M059J (cell line): Measurements from ENCODE around the gene COL9A3. TPM values are rescaled to one million over a fixed set of nuclear protein-coding genes. Genes with fewer than 3 reads are reported as not detected.

Experiments
- DNase-seq: peaks from one replicate; pipeline ENCODE4 v3.0.0-alpha.2; 2012; ENCODE audit warnings: low read depth
- total RNA-seq: library from RNA; depleted of rRNA; stranded (reverse); fragments of >200 nt; shearing (Covaris generic); gene quantifications from 2 replicates; pipeline ENCODE4 v1.2.3, GENCODE V29; 2014

The COL9A3 gene
- total RNA-seq, 1 experiment from 2014 or later, result 0.17 TPM

DNA sequence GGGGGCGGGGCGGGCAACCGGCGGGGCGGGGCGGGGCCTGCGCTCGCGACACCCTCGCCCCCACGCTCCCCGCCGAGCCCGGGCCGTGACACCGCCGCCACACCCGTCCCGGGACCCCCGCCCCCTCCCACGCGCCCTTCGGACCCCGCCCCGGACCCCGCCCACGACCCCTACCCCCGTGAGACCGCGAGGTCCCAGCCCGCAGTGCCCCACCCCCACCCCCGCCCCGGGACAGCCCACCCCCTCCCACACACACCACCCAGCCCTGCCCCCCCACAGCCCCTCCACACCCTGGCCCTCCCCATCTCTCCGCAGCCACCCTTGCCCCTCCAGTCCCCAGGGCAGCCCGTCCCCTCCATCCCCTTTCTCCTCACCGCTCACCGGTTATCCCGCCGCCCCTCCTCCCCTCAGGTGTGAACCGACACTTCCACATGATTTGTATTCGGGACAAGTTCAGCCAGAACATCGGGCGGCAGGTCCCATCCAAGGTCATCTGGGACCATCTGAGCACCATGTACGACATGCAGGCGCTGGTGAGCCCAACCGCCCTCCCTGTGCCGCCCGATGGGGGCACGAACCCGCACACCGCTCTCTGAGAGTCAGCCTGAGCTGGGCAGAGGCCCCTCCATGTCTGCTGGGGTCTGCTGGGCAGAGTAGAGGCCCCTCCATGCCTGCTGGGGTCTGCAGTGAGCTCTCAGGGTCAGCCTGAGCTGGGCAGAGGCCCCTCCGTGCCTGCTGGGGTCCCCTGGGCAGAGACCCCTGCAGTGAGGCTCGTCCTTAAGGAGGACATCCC, 20.0 kb upstream of the COL9A3 start:
- DNase-seq, result no peak

DNA sequence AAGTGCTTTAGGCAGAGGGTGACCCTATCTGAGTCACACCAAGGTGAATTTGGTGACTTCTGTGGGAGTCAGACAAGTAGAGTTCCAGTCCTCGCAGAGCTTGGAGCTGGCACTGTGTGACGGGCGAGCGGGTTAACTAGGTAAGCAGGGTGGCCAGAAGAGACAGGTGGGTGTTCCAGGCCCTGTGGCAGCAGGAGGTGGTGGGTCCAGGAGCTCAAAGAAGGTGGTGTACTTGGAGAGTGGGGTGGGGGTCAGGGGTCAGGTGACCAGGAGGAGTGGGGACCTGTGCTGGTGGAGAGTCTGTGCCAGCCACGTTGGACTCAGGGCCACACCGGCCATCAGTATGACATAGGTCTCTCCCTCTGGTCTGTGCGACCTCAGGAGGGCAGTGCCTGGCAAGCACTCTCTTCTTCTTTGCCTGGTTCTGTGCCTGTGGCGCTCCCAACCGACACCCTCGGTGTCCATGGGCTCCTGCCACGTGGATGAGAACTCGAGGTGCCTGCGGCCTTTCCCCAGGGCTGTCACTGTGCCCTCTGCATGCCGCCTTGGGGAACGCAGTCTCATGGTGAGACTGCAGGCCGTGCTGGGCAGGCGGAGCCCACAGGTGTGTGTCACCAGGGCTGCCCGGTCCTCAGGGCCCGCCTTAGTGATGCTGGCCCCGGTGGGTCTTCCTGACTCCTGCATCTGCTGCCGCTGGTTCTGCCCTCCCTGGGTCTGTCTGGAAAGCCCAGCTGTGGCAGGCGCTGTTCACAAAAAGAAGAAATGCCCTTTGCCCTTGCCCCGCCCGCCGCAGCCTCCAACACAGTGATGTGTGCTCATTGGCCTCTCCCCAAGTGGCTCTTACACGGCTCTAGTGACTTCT, 18.9 kb upstream of the COL9A3 start:
- no peak for DNase-seq

DNA sequence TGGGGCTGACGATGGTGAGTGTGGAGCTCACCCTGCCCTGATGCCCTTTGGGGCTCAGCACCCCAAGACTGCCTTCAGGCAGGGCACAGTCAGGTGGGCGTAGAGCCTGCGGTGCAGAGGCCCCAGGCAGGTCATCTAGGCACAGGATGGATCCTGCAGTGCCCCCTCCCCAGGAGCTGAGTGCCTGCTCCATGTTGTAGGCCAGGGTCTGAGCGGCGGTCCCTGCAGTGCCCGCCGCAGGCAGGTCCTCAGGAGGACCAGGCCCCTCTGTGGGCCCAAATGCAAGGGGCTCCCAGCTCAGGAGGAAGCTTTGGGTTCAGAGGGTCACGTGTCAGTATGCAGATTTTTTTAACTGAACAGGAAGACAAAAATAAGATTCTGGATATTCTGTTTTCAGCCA, 17.8 kb upstream of the COL9A3 start:
- no peak for DNase-seq

DNA sequence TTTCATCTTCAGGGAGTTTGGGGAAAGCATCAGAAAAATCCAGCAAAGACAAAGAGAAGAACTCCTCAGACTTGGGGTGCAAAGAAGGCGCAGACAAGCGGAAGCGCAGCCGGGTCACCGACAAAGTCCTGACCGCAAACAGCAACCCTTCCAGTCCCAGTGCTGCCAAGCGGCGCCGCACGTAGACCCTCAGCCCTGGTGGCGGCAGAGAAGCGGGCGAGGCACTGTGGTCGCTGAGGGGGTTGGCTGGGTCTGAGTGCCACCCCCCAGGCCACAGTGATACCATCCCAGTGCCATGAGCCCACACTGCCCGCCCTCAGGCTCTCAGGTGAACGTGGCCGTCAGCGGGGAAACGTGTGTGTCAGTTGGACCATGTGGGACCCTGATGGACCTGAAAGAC, 17.4 kb upstream of the COL9A3 start:
- no peak for DNase-seq

DNA sequence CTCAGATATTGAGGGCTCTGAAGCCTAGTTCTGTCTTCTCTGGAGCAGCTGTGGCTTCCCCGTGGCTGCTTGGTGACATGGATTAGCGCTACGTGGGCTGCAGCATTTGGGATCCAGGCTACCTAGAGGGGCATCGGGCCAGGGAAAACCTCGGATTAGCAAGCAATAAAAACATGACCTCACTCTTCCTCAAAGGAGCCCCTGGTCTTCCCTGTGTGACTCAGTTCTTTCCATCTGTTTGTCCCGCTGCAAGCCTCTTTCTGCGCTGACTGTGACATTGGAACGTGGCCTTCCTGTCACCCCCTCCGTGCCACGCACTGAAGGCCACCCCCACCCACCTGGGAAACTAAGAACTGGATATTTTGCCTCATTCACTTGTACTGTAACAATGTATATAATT, 17.0 kb upstream of the COL9A3 start:
- no peak for DNase-seq

DNA sequence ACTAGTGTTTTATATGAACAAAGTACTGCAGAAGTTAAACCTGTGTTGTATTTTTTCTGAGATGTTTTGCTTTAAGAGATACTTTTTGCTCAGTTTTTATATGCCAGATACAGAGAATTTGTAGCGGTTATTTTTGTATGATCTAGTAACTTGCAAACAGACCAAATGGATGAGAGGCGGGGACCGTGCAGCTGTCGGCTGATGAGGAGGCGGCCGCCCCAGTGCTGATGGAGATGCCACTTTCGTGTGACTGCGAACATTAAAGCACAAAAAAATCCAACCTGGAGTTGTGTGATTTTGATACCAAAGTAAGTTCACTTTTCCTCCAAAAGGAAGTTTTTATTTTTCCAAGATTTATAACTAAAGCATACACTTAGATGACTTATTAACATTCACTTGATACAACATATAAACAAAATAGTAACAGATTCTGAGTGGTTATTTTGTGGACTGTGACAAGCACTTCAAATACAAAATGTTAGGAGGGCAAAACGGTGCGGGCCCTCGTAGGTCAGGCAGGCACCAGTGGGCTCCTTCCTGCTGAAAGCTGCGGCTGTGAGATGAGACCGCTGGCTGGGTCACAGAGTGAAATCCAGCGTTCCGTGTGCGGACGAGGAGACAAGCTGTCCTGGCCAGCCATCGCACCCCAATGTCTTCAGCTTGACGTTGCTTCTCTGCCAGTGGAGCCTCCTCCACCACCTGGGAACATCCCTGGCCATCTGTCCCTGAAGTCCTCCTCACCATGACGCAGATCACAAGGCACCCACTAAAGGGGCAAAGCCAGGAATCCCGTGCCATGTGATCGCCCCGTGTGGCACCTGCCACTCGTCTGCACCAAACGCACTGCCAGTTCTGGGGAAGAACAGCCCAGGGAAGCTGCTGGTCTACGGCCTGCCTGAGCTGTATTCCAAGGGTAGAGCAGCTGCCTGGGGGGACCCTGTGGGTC, 16.3 kb upstream of the COL9A3 start:
- DNase-seq, result no peak

DNA sequence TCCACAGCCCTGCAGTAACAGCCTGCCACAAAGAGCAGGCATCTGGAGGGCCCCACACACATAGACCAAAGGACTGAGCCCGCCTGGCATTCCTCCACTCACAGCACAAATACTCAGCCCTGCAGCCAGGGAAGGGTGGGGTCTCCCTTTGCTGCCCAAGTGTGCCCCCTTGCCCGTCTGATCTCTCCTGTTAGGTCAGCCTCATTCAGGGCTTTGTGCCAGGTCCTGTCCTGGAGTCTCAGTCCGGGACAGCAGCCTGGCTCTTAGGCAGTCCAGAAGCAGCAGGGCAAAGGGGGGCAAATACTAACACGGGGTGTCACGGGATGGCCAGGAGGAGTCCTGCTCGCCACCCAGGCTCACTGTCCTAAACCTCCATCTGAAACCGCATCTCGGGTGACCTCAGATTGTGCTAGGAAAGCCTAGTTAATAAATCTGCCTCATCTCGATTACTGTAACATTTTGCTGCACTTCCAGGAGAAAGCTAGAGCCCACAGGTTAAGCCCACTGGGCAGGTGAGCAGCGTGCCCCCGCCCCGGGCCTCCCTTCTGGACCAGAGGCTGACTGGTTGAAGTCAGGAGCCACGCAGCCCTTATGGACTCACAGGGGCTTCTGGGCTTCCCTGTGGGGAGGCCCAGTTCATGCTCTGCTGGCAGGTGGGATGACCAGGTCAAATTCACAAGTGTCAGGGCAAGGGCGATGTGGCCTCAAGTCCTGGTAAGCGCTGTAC, 15.4 kb upstream of the COL9A3 start:
- no peak for DNase-seq

DNA sequence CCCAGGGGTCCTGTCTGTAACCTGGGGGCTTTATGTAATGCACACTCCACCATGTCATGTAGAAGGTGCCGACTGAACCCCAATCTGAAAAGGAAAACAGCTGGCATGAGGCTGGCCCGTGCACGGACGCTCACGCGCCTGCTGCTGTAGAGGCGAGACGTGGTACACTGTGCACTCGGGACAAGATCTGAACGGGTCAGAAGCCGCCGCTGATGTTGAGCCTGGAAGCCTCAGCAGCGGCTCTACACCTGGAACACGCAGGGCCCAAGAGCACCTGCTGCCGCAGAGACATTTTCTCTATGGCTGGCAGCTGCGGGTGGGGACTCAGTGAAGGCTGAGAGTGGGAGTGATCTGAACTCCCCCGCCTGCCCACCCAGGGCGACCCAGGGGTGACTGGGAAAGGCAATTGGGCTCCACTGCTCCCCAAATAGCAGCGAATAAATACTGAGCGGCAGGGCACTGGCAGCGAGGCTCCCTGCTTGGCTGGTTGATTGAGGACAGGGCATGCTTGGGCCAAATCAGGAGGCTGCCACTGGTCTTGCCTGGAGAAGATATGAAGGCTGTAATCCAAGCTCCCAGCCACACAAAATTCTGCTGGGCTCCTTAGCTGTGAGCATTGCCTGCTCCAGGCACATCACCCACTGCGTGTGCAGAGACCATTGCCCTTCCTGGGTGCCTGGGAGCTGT, 14.7 kb upstream of the COL9A3 start:
- no peak for DNase-seq

DNA sequence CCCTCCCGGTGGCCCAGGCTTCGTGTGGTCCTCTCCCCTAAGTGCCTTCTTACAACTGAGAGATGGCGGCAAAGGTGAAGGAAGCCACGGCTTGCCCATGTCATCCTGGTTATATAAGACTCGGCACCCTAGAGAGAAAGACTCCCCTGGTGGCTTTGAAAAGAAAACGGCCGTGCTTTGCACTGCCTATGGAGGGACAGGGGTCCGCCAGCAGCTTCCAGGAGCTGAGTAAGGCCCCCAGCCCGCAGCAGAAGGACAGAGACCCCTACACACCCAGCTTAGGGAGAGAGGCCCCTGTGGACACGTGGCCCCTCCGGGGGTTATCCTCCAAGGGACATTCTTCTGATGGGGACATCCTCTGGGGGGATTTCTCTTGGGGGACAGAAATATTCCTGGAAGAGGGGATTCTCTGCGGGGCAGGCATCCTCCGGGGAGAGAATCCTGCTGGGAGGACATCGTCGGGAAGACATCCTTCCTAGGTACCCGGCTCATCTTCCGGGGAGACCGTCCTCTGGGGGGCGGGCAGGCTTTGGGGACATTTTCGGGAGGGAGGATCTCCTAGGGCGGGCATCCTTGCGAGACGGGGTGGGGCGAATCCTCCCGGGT, 12.7 kb upstream of the COL9A3 start:
- DNase-seq, result peak; percentile 46

DNA sequence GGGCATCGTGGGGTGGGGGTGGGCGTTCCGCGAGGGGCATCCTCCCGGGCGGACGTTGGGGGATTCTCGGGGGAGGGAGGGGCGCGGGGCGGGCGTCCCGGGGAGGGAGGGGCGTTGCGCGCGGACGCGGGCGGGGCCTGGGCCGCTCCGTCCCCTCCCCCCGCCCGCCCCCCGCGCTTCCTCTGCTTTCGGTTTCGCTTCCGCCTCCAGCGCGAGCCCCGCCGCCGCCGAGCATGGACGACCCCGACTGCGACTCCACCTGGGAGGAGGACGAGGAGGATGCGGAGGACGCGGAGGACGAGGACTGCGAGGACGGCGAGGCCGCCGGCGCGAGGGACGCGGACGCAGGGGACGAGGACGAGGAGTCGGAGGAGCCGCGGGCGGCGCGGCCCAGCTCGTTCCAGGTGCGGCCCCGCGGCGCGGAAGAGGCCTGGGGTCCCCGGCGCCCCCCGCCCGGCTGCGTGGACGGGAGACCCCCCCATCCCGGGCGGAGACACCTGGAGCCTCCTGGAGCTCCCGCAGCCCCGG, 12.2 kb upstream of the COL9A3 start, which contains the start of gene OGFR:
Gene OGFR, plus strand, starts transcription at position 209 of the 528 bp plus-strand sequence. Its CDS starts 25 bp downstream, at position 234.
- peak; percentile 57 for DNase-seq

DNA sequence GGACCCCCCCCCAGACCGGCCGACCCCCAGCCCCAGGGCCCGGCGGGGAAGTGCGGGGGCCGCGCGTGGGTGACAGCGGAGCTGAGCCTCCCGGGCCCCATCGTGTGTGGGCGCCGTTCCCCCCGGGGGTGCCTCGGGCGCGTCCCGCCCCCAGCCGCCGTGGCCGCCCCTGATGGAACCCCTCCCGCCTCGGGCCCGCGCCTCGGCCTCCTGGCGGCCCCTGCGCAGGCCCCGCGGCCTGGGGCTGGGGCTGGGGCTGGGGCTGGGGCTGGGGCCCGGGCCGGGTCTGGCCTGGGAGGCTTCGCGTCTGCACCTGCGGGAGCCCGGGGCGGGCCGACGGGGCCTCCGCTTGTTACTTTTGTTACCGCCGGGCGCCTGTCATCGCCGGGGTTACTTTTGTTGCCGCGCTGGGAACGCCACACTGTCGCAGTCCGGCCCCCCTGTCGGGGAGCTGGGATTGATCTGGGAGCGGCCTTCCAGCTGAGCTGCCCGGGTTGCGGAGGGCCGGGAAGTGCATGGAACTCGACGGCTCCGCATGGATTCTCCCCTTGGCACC, 11.6 kb upstream of the COL9A3 start:
- peak; percentile 39 for DNase-seq

DNA sequence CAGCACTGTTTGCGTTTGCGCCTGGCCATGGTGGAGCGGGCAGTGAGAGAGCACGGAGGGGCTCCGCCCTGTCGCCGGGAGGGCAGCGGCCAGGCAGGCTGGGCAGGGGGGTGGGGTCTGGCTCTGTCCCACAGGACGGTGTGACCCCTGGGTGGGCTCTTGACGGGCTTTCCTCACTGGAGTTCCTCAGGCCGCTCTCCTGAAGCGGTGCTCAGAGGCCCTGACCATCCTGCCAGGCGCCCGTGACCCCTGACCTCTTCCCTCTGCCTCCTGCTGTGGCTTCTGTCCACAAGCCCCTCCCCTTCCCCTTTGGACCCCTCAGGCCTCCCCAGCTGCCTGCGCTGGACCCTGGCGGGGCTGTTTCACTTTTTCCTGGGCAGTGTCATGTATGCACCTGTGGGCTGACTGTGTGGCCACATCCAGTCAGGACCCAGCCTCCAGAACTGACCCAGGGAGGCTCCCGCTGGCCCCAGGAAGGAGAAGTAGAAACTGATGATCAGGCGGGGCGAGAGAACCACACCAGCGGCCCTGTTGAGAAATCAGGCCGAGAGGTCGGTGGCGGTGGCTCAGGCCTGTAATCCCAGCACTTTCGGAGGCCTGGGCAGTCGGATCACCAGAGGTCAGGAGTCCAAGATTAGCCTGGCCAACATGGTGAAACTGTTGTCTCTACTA, 11.0 kb upstream of the COL9A3 start:
- DNase-seq, result no peak

DNA sequence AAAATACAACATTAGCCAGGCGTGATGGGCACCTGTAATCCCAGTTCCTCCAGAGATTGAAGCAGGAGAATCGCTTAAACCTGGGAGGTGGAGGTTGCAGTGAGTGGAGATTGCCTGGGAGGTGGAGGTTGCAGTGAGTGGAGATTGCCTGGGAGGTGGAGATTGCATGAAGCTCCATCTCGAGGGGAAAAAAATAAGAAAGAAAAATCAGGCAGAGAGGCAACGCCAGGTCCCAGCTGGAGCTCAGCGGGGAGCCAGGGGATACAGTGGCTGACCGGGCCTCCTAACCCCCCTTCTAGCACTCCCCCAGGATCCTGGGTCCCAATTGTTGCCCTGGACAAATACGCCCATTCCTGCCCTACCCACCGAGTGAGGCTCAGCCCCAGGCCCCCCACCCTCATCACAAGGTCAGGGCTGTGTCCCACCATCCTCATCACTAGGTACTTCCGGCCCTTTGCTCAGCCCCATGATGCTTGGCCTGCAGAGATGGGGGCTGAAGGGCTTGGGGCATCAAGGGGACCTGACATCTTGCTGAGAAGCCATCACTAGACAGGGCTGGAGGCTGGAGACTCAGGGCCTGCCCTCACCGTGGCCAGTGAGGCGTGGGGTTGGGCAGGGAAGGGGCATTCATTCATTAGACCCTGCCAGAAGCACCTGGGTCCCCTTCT, 10.3 kb upstream of the COL9A3 start:
- DNase-seq, result no peak

DNA sequence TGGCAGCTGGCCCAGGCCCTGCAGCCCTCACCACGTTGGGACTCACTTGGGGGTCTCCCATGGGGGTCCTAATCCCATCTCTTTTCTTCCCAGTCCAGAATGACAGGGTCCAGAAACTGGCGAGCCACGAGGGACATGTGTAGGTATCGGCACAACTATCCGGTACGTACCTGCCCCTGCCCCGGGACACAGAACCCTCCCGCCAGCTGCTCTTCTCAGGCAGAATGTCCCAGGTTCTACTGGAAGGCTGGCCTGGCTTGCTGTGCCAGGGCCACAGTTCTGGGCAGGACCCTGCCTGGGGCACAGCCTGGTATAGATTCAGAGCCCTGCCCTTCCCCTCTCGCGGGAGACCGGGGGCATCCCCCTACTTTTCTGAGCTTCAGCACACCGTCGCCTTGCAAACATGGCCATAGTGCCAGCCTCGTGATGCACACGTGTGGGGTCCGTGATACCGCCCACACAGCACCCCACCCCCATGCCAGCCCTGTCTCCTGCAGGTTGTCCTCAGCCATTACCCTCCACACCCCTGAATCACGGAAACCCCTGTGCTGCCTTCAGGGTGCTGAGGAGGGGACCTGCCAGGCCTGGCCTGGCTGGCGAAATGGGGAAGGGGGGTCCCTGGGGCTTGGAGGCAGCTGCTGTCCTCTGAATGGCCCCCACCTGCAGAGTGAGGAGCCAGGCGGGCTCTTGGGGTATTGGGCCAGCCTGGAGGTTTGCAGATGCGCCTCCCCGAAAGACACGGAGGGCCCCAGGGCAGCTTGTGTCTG, 9.2 kb upstream of the COL9A3 start:
- no peak for DNase-seq

DNA sequence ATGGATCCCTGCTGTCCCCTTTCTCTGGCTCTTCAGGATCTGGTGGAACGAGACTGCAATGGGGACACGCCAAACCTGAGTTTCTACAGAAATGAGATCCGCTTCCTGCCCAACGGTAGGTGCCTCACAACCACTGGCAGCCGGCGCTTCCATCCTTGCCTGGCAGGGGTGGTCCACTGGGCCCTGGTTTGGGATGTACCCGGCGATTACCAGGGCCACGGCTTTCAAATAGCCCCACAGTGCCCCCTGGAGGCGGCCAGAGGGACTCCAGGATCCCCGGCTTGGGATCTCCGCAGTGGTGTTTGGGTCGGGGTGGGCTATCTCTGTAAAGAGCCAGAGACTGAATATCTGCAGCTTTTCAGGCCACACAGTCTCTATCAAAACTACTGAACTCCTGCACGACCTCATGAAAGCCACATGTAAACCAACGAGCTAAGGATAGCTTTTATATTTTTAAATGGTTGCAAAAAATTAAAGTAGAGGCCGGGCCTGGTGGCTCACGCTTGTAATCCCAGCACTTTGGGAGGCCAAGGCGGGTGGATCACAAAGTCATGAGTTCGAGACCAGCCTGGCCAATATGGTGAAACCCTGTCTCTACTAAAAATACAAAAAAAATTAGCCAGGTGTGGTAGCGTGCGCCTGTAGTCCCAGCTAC, 8.5 kb upstream of the COL9A3 start:
- DNase-seq, result peak; percentile 54

DNA sequence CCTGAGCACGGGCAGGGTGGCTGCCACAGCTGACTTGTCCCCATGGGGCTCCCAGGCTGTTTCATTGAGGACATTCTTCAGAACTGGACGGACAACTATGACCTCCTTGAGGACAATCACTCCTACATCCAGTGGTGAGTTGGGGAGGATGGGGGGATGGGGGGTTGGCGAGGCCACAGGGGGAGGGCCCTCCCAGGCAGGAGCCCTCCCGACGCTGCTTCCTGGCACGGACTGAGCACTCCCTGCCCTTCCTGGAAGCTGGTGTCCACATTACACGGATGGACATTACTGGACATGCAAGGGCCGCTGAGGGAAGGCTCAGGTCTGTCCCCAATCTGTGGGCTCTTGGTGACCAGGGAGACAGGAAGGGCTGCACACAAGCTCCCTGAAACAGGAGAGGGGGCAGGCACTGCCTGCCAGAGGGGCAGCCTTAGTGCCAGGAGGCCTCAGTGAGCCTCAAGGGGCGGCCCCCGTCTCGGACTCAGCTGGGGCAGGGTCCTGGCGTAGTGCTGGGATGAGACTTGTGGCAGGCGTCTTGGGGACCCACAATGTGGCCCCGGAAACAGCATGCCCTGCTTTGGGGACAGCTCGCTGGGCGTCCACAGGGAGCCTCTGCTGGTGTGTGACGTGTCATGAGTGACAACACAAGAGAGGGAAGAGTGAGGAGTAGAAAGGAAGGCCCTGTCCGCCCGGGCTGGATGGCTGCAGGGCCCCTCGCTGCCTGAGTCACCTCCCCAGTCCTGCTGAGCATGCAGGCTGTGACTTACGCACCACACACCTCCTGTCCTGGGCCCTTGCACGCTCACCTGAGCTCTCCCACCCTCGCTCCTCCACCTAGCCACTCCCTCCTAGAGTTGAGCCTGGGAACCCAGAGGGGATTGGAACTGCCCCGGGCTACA, 7.1 kb upstream of the COL9A3 start:
- no peak for DNase-seq
